Femur (tissue), 1 donor: Measurements from ENCODE around the gene ZNF638.

Experiments used
- DNase-seq: peaks from one replicate; pipeline ENCODE4 v3.0.0-alpha.2; 2017

Gene ZNF638

GRCh38 chr2:71337776-71338175, 6.2 kb downstream of the ZNF638 start:
- no peak for DNase-seq

- no peak for DNase-seq
Measured at GRCh38 chr2:71339685-71340084, 8.1 kb downstream of the ZNF638 start.

- no peak for DNase-seq
Measured at GRCh38 chr2:71340176-71340575, 8.6 kb downstream of the ZNF638 start.

- DNase-seq, result no peak
Measured at GRCh38 chr2:71341645-71342044, 10.1 kb downstream of the ZNF638 start.

- no peak for DNase-seq
Measured at GRCh38 chr2:71346065-71346464, 14.5 kb downstream of the ZNF638 start.

- DNase-seq, result no peak
Measured at GRCh38 chr2:71347517-71347916, 15.9 kb downstream of the ZNF638 start.

GRCh38 chr2:71348302-71348701, 16.7 kb downstream of the ZNF638 start:
- peak; percentile 26 for DNase-seq

GRCh38 chr2:71353248-71353647, 21.7 kb downstream of the ZNF638 start:
- no peak for DNase-seq

- DNase-seq, result no peak
Measured at GRCh38 chr2:71358931-71359671, 27.5 kb downstream of the ZNF638 start.

GRCh38 chr2:71360434-71360975, 28.9 kb downstream of the ZNF638 start:
- DNase-seq, result no peak

GRCh38 chr2:71361631-71362030, 30.0 kb downstream of the ZNF638 start:
- no peak for DNase-seq

- DNase-seq, result no peak
Measured at GRCh38 chr2:71362447-71362846, 30.9 kb downstream of the ZNF638 start.

GRCh38 chr2:71370015-71370414, 38.4 kb downstream of the ZNF638 start:
- DNase-seq, result no peak

GRCh38 chr2:71372042-71372441, 40.5 kb downstream of the ZNF638 start:
- no peak for DNase-seq

GRCh38 chr2:71379086-71379485, 47.5 kb downstream of the ZNF638 start:
- DNase-seq, result no peak

- no peak for DNase-seq
Measured at GRCh38 chr2:71380665-71381064, 49.1 kb downstream of the ZNF638 start.

GRCh38 chr2:71385012-71385411, 53.4 kb downstream of the ZNF638 start:
- DNase-seq, result no peak

- no peak for DNase-seq
Measured at GRCh38 chr2:71388214-71388613, 56.6 kb downstream of the ZNF638 start.

- peak; percentile 30 for DNase-seq
Measured at GRCh38 chr2:71389384-71390072, 57.9 kb downstream of the ZNF638 start.

GRCh38 chr2:71393216-71393615, 61.6 kb downstream of the ZNF638 start:
- no peak for DNase-seq

GRCh38 chr2:71395471-71395870, 63.9 kb downstream of the ZNF638 start:
- DNase-seq, result no peak

GRCh38 chr2:71402427-71402826, 70.8 kb downstream of the ZNF638 start:
- no peak for DNase-seq

GRCh38 chr2:71409611-71410010, 78.0 kb downstream of the ZNF638 start:
- DNase-seq, result no peak

GRCh38 chr2:71410696-71411095, 79.1 kb downstream of the ZNF638 start:
- no peak for DNase-seq
